Activated CD8-positive, alpha-beta T cell treated with anti-CD3 and anti-CD28 coated beads for 36 hours (primary cell): ENCODE measurements around the gene CLPTM1L. TPM values are rescaled to one million over a fixed set of nuclear protein-coding genes. Genes with fewer than 3 reads are reported as not detected.

Experiments
- ATAC-seq: fragments of 200-7000 bp; cut with Tn5 transposase; one replicate; pipeline ENCODE4 v1.10.0; 2021; ENCODE audit warnings: mild to moderate bottlenecking, moderate library complexity
- CTCF ChIA-PET: fragments of 350-600 bp; sonication (Branson Sonifier 250); formaldehyde crosslinking; loops from one replicate; lab custom pipeline; 2021; ENCODE audit warnings: antibody characterized with exemption; lab: Charles Lee
- POLR2A ChIA-PET: fragments of 350-600 bp; sonication (Branson Sonifier 250); formaldehyde crosslinking; loops from one replicate; lab custom pipeline; 2021; ENCODE audit warnings: antibody characterized with exemption; lab: Charles Lee
- DNase-seq: peaks from one replicate; pipeline ENCODE4 v3.0.0-alpha.2; 2020
- H3K27ac Mint-ChIP-seq: one replicate; pipeline ENCODE4 v1.8.0; 2021; ENCODE audit warnings: mild to moderate bottlenecking, mixed read lengths
- H3K27me3 Mint-ChIP-seq: one replicate; pipeline ENCODE4 v1.8.0; 2021; ENCODE audit warnings: mixed read lengths
- H3K36me3 Mint-ChIP-seq: one replicate; pipeline ENCODE4 v1.8.0; 2021; ENCODE audit warnings: low read depth, mixed read lengths
- H3K4me1 Mint-ChIP-seq: one replicate; pipeline ENCODE4 v1.8.0; 2021; ENCODE audit warnings: low read depth, mixed read lengths
- H3K4me3 Mint-ChIP-seq: one replicate; pipeline ENCODE4 v1.8.0; 2021; ENCODE audit warnings: mild to moderate bottlenecking, moderate library complexity, mixed read lengths
- H3K9me3 Mint-ChIP-seq: one replicate; pipeline ENCODE4 v1.8.0; 2021; ENCODE audit warnings: mixed read lengths
- CTCF ChIP-seq: fragments of 200-600 bp; IDR thresholded peaks from one replicate; pipeline ENCODE4 v1.8.0; 2022; ENCODE audit warnings: antibody characterized with exemption, mild to moderate bottlenecking
- intact Hi-C: fragments of 100-400 bp; cut with micrococcal nuclease; formaldehyde crosslinking; loops from one replicate; pipeline ENCODE4 v1.10.0; 2022
- total RNA-seq, 2 experiments: library from RNA; stranded (reverse); gene quantifications; one replicate each; pipeline ENCODE4 v1.2.3, GENCODE V29; 2021

Gene CLPTM1L
- total RNA-seq, 2 experiments from 2014 or later = 51.4 to 56.2 TPM

GRCh38 chr5:1315709-1316587 is 29.0 kb downstream of the CLPTM1L start:
- Mint-ChIP-seq H3K27me3 (no peaks in the 10 kb centered on the region), H3K27ac (peak overlapping the region; percentile 29), H3K4me3 (peak overlapping the region; percentile 36), H3K9me3 (peaks cover 5% of the 10 kb centered on the region), H3K36me3 (peaks cover 12% of the 10 kb centered on the region), H3K4me1 (peaks cover 63% of the 10 kb centered on the region)
- ATAC-seq = peak; percentile 59
- CTCF ChIA-PET = interaction anchor here (0.8 to 1.6 kb wide), 3 partner anchors 141 to 337 kb away, joined by 3 to 4 read pairs (median 3); no protein-coding TSS in a partner anchor
- DNase-seq = peak; percentile 73
- POLR2A ChIA-PET = interaction anchor here (0.7 to 2.3 kb wide), 7 partner anchors 12 to 61 kb away, joined by 3 to 9 read pairs (median 3); partner anchors contain the start of genes CLPTM1L and TERT
- intact Hi-C loops = no loop called here
- no peak for TF ChIP-seq CTCF

- Mint-ChIP-seq H3K9me3 (peaks cover 9% of the 10 kb centered on the region), H3K27ac (no peak overlapping the region), H3K36me3 (peaks cover 12% of the 10 kb centered on the region), H3K4me1 (peaks cover 67% of the 10 kb centered on the region), H3K27me3 (no peaks in the 10 kb centered on the region), H3K4me3 (no peak overlapping the region)
- CTCF ChIA-PET = interaction anchor here (0.8 to 1.6 kb wide), 2 partner anchors 330 to 338 kb away, joined by 3 to 4 read pairs; no protein-coding TSS in a partner anchor
- no peak for DNase-seq
- TF ChIP-seq CTCF = no peak
- peak; percentile 1 for ATAC-seq
- POLR2A ChIA-PET = interaction anchor here (1.1 to 2.3 kb wide), 6 partner anchors 13 to 60 kb away, joined by 3 to 9 read pairs (median 4); partner anchors contain the start of genes CLPTM1L and TERT
- intact Hi-C loops = no loop called here
Observed at GRCh38 chr5:1315018-1315708, 29.7 kb downstream of the CLPTM1L start.

- DNase-seq (no peak), ATAC-seq (no peak)
- POLR2A ChIA-PET = interaction anchor here (1.2 to 2.3 kb wide), 3 partner anchors 14 to 32 kb away, joined by 3 to 9 read pairs (median 5); partner anchors contain the start of gene CLPTM1L
- Mint-ChIP-seq H3K4me3 (no peak overlapping the region), H3K9me3 (peaks cover 10% of the 10 kb centered on the region), H3K27ac (no peak overlapping the region), H3K4me1 (peaks cover 67% of the 10 kb centered on the region), H3K36me3 (peaks cover 9% of the 10 kb centered on the region), H3K27me3 (no peaks in the 10 kb centered on the region)
- intact Hi-C loops = no loop called here
- CTCF ChIA-PET = no interaction called here
- no peak for TF ChIP-seq CTCF
Observed at GRCh38 chr5:1314564-1314982, 30.3 kb downstream of the CLPTM1L start.

- DNase-seq = peak; percentile 69
- ChIA-PET CTCF (interaction anchor here (1.3 kb wide), 1 partner anchor 10 kb away, joined by 3 read pairs; no protein-coding TSS in a partner anchor), POLR2A (no interaction called here)
- no peak overlapping the region for H3K4me3 Mint-ChIP-seq
- H3K9me3 Mint-ChIP-seq = peaks cover 10% of the 10 kb centered on the region
- H3K27ac Mint-ChIP-seq = peak overlapping the region; percentile 21
- peaks cover 7% of the 10 kb centered on the region for H3K36me3 Mint-ChIP-seq
- peak; percentile 61 for ATAC-seq
- peaks cover 71% of the 10 kb centered on the region for H3K4me1 Mint-ChIP-seq
- intact Hi-C loops = no loop called here
- no peaks in the 10 kb centered on the region for H3K27me3 Mint-ChIP-seq
- no peak for TF ChIP-seq CTCF
Observed at GRCh38 chr5:1312993-1313833, 31.7 kb downstream of the CLPTM1L start.
